Superior temporal gyrus (tissue), 1 donor: ENCODE results near the gene TMEM156.
"Not testable (repeated sequence)": the region's sequence is repeated elsewhere in the genome, so short reads cannot be mapped to it uniquely, and the experiment has no call there.

Experiments
- DNase-seq: peaks from one replicate; pipeline ENCODE4 v3.0.0-alpha.2; 2016; ENCODE audit errors: extremely low spot score

The TMEM156 gene

DNA sequence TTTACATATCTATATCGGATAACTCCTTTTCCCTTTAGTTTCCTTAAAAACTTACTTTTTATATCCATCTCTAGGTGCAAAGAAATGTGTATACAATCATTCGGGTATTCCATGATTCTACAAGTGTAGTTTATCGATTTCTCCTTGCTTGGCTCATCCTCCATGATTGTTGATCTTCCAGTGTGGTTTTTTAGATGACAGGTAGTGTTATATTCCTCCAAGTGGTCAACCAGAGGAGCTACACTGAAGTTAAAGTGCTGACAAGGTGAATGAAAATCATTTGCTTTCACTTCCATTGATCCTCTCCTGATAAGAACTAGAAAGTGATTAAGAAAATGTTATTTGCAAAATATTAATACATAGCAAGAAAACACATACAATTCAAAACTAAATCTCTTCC lies 38.5 kb downstream of the TMEM156 start:
- no peak for DNase-seq

DNA sequence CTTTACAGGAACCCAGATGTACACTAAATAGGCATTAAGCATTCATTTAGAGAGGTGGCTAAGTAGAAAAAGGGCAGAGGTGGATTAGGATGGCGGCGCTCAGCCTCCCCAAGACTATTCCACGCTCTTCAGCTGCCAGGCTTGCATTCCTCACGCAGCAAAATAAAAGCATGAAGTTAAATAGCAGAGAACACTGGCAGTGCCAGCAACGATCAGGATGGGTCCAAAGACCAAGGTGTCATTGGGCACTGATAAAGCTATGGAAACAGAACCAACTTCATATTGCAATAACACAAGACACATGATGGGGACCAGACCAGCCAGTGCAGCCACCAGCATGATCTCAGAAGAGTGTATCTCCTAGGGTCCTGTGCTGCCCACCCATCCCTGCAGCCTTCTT lies 42.0 kb downstream of the TMEM156 start:
- no peak for DNase-seq

DNA sequence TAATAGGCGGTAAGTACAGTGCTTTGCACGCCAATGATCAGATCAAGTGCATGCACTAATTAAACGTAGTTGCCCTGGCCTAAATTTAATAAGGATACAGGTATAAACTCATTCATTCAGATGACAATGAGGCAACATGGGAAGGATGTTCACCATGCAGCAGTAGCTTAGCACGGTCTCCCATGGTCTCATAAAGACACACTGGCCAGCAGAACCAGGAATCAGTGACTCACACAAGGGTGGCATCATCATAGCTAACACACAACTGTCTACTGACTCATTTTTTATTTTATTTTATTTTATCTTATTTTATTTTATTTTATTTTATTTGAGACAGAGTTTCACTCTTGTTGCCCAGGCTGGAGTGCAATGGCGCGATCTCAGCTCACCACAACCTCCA lies 42.7 kb downstream of the TMEM156 start:
- no peak for DNase-seq

DNA sequence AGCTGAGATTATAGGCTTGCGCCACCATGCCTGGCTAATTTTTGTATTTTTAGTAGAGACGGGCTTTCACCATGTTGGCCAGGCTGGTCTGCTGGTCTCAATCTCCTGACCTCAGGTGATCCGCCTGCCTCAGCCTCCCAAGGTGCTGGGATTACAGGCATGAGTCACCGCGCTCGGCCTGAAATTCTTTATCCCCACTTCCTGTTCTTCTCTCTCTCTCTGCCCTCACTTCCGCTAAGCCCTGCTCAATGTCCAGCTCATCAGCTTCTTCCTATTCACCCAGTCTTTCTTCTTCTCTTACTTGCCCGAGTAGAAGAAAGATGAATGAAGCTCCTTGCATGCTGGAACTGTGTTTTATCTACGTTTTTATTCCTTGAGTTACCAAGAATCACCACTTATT lies 43.9 kb downstream of the TMEM156 start:
- DNase-seq = not testable (repeated sequence)

DNA sequence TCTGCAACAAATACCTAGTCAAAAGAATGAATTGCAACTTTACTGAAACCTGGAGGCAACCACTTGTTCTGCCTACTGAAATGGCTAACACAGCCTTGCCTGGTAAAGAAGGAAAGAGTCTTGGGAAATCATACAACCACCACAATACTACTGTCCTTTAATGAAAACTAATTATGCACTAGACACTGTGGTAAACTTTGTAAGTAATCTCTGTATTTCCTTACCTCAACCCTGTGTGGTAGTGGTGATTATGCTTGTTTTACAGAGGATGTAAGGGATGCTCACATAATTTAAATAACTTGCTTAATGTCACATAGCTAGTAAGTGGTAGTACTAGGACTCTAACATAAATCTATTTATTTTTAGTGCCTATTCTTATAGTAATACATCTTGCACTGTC lies 44.7 kb downstream of the TMEM156 start:
- DNase-seq = no peak

DNA sequence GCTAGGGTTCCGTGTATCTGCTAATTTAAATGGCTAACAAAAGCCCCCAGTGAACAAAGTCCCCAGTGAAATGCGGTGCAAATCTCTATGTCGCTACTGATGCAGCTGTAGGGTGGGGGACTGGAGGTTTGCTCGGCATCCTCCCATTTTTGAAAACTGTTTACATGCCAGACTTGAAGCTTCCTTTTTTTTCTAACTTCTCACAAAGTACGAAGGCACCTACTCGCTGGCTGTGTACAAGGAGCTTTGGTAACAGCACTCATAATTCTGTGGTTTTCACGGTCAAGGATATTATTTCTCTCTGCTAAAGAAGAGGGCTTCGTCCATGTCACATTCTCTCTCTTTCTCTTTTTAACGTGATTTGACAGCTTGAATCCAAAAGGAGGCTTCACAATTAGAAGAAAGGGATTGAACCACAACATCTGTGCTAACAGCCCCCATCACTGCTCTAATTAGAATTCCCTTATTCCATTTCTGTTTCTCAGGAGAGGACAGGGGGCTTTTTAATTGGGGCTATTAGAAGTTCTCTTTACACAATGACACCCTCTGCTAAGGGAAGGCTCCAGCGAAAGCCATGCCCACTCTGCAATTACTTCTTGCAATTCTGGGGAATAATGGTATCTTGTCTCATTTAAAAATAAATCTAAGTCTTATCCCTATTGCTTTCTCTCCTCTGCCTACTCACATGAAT lies 46.7 kb downstream of the TMEM156 start:
- DNase-seq = peak; percentile 21

DNA sequence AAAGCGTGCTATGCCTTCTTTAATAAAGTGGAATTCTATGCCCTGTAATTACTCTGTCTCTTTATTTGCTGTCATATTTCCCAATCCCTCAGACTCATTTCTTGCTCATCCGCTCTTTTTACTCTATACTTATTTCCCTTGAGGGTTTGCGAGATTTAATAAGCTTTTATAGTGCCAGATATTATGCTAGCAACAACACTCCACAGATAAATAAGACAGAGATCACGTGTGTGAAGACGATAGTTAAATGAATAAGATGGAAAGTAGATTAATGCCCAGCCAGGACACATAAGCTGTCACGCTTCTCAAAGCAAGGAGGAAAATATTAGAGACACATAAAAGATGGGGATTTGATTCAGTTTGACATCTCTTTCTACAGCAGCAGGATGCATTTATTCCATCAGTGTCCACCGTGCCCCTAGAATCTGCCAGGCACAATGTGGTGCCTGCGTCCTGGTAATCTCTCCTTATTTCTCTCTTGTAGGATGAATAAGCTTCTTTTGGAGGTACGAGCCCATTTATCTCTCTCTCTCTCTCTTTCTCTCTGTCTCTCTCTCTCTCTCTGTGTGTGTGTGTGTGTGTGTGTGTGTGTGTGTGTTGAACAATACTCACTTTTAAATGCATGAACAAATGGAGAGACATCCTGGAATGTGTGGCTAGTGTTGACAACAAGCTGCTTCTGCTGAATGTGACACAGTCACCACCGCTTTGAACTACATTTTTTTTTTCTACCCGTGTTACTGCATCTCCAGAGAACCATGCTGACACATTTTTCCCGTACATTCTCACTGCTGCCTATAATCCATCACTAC lies 48.2 kb downstream of the TMEM156 start:
- peak; percentile 26 for DNase-seq

DNA sequence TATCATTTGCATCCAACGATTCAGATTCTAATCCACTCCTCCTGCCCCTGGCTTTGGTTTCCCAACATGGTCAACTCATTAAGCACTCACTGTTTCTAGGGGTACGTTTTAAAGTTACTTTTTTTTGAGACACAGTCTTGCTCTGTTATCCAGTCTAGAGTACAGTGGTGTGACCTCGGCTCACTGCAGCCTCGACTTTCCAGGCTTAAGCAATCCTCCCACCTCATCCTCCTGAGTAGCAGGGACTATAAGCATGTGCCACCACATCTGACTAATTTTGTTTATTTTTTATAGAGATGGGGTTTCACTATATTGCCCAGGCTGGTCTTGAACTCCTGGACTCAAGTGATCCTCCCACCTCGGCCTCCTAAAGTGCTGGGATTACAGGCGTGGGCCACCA lies 48.9 kb downstream of the TMEM156 start:
- DNase-seq = no peak

DNA sequence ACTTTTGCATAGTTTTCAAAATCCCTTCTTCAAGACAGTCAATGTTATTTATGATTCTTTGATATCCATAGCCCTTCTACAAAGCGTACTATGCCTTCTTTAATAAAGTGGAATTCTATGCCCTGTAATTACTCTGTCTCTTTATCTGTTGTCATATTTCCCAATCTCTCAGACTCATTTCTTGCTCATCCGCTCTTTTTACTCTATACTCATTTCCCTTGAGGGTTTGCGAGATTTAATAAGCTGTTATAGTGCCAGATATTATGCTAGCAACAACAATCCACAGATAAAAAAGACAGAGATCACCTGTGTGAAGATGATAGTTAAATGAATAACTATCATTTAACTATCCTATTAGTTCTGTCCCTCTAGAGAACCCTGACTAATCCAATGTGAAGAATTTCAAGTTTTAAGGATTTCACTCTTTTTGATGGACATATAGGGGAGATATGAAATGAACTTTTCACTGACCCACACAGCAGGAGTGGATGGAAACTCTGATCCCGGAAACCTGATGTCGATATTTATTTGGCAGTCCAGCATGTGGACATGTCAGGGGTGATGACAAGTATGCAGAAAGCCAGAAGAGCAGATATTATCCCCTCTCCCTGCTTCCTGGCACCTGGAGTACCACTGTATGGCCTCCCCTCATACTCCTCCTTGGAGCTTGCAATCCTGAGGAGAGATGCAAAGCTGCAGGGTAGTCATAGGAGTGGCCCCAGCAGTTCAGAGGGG lies 49.7 kb downstream of the TMEM156 start:
- DNase-seq = no peak

DNA sequence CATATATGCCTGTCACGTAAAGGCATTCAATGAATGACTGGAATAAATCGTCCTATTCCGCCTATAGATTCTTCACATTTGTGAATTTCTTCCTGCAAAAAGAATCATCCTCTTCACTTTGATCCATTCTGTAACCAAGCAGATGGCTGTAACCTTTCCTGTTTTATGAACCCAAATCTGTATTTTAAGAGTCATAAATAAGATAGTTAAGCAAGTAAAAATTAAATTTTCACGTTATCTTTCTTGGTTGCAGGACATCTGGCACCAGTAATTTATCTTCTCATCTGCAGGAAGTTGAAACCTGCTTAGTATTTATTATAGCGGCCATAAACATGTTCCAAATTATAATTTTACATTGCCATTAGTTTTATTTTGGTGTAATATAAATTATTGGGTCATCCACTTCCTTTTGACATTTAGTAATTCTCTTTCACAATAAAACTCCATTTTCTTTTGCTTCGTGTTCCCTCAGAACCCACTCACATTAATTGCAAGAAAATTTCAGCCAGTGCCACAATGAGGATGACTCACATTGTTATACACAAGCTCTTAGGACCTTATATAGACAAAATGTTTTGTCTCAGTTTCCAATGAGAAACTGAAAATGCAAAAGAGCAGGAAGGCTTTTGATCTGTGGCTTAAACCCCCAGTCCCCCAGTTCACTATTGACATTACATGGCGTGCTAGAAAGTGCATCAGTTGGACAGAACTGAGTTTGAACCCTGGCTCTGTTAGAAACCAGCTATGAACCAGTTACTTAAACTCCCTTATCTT lies 51.1 kb downstream of the TMEM156 start:
- DNase-seq = no peak

DNA sequence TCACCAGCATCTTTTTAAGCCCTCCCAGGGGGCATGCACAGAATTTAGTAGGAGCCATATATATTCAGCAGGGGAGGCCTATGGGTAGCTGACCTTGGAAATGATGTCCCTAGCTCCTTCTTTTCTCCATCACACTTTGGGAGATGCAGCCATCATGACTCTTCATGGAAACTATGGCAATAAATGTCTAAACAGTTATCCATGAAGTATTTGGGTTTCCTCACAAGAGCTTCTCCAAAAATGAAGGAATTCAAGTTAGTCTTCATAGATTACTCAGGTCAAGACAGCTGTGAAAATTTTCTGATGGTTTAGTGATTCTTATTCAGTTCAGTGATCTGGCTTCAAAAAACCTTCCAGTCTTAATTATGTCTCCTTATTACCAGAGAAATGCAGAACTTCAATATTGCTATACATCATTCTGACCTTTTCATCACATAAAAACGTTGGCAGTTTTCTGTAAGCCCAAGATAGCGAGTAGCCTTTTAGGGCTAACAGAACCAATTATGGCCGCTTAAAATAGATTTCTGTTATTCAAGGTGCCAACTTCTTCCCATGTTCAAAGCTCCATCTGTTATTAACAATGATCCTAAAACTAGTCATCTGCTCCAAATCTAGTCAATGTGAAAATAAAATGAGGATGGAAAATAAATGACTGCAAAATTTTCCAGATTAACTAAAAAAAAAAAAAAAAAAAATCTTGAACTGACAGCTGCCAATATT lies 52.5 kb downstream of the TMEM156 start:
- no peak for DNase-seq

DNA sequence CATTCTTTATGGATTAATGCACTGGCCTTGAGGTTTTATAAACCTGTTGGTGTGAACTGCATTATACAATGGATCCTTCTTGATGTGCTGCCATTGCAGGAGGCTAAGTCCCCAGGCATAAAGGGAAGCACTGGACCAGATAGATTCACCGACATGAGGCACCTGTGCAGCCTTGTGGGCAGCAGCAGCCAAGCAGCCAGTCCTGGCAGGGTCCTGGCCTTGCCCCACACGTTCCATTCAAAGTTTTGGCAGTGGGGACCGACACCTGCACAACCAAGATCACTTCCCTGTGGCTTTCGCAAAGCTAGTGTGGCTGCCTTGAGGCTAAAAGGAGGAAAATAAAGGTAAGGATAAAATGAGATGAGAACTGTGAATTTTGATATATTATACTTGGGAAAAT lies 53.1 kb downstream of the TMEM156 start:
- DNase-seq = no peak

DNA sequence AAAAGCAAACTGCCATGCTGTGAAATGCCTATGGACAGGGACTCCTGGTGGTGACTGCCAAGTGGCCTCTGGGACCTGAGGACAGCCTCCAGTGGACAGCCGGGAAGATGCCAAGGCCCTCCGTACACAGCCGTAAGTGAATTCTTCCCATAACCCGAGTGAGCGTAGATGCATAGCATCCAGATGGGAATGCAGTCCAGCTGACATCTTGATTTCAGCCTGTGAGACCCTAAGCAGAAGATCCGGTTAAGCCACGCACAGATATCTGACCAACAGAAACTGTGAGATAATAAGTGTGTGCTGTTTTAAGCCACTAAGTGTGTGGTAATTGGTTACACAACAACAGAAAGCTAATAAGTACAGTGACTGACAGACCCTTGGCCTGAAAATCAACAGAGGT lies 55.9 kb downstream of the TMEM156 start:
- no peak for DNase-seq

DNA sequence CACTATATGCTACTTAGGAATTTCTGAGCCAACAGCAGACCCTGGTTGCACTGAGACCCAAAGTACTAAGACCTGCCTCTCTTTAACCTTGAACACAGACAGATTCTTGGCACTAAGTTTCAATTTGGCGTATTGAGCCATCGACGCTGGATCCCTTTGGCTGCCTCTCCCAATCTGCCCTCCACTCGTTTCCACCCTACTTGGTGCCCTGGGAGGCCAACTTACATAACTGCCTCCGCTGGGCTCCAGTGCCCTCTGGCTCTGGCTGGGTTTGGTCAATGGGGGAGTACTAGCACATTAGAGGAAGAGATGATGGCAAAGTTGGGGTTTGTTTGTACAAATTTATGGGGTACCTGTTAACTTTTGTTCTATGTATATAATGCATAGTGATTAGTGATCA lies 63.5 kb downstream of the TMEM156 start:
- DNase-seq = no peak

DNA sequence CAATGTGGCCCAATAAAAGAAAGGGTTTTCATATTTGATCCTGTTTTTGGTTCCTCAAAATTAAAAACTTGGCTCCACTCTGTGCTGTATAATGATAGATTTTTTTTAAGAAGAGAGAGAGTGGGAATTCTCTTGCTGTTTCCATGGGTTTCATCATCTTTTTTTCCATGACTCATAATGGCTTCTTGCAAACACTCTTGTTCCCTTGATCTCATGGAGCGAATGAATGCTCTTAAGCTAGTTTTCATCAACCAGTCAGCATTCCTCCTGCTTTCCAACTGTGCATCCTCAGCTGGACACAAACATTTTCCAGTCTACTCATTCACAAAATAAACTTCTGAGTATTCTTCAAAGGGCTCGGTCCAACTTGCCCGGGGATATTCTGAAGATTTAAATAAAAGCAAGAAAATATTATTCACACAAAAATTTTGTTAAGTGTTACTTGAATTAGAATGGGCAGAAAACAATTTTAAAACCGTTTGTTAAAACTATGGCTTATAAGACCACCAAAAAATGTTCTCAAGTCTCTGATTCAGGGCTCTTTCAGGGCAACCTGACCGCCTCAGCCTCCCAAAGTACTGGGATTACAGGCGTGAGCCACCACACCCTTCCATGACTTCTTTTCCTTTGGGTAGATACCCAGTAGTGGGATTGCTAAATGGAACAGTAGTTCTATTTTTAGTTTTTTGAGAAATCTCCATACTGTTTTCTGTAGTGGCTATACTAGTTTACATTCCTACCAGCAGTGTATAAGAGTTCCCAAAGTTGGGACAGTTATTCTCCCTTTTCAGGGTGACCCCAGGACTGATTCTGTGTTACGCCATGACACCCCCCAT lies 64.7 kb downstream of the TMEM156 start:
- DNase-seq = no peak

DNA sequence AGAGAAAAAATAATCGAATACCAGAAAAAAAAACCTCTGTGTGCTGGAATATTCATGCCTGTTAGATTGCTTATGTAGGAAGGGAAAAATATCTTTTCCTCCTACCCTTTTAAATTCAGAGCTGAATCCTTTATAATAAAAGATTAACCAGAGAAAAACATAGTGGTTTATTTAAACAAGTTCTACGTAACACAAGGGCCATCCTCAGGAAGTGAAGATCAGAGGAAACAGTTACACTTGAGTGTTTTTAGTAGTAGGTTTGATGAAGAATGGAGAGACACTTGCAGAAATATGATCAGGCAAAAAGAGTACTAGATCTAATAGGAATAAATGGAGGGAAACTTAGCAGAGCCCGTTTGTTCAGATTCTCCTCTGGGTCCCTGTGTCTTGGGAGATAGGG lies 66.3 kb downstream of the TMEM156 start:
- no peak for DNase-seq

DNA sequence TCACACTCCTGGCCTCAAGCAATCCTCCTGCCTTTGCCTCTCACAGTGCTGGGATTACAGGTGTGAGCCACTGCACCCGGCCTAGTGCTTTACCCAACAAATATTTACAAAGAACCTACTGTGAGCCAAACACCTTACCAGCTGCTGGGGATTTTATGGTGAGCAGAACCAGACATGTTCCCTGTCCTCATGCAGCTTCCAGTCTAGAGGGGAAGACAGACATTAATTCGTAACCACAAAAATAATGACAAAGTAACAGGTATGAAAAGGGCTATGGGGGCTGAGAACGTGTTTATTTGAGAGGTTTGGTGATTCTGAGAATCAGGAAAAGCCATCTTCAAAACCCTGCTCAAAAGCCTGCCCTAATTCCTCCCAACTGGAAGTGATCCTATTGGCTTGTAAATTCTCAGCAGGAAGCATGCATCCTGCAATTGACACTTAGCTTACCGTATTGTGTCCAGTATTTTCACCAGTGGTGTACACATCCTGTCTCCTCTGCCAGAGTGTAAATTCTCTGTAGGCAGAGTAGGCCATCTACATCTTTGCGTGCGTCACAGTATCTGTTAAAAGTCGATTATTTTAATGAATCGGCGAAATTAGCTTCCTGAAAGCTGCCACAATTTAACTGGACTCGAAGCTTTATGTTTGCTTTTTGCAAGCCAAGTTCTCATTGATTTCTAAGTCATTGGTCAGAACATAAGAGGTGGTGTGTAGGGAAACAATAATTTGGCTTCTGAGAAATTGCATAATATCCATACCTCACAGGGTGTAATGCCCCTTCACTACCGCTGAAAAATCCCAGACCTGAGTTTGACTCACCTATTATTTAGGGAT lies 67.0 kb downstream of the TMEM156 start:
- DNase-seq = no peak

DNA sequence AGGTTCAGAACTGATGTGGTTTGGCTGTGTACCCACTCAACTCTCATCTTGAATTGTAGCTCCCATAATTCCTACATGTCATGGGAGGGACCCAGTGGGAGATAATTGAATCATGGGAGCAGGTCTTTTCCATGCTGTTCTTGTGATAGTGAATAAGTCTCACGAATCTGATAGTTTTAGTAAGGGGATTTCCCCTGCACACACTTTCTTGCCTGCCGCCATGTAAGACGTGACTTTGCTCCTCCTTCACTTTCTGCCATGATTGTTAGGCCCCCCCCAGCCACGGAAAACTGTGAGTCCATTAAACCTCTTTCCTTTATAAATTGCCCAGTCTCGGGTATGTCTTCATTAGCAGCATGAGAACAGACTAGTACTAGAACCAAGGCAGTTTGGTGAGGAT lies 73.0 kb downstream of the TMEM156 start:
- DNase-seq = not testable (repeated sequence)

DNA sequence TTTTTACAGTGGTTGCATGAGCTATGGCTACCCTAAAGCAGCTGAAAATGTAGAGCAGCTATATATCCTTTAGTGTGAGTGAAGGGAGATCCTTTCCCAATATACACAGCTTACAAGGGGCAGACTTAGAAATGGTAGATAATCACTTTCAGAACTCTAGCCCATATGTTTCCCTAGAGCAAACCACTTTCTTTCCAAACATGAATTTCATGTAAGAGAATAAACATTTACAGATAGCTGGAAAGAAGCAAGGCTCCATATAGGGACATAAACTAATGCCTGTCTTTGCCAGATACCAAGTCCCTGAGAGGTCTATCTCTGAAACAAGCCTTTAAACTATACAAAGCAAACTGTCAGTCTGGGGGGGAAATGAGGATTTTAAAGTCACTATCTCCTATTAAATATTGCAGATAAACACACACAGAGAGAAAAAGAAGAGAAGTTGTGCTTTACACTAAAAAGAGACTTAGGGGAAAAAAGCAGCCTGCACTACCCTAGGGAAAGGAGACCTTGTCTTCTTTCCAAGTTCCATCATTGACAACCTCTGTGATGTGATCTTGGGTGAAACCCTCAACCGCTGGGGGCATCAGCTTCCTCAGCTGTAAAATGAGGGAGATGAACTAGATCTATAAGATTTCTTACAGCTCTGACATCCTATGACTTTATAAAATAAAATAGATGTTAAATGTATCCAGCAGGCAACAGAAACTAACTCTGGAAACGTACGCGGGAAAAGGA lies 73.6 kb downstream of the TMEM156 start:
- DNase-seq = peak; percentile 4
